Body of pancreas (tissue), 4 donors: ENCODE measurements around the gene ADGRB2. TPM values are rescaled to one million over a fixed set of nuclear protein-coding genes. Genes with fewer than 3 reads are reported as not detected.
A peak's percentile ranks its signal among the peaks of the same experiment; 100 is the strongest.

Source experiments
- ATAC-seq: fragments of 150-250 bp; one replicate; pipeline ENCODE4 v1.9.1; 2016
- DNase-seq, 4 donors: peaks; one replicate each; pipeline ENCODE4 v3.0.0-alpha.2; 2019
- H3K27ac ChIP-seq, 4 donors: fragments of 200-600 bp; sonication (generic); 1 replicate in 3 of 4; 2 replicates in 1 of 4; pipeline versions ENCODE4 v1.5.1 to v1.6.1; 2016 to 2019; ENCODE audit warnings: mild to moderate bottlenecking in 1 of 4, mixed read lengths in 1 of 4, moderate library complexity in 1 of 4
- H3K27me3 ChIP-seq, 2 donors: fragments of 200-600 bp; sonication (generic); one replicate each; pipeline ENCODE4 v1.6.0; 2016; ENCODE audit warnings: mild to moderate bottlenecking in 1 of 2
- H3K36me3 ChIP-seq, 2 donors: fragments of 200-600 bp; sonication (generic); replicated peaks in 1 of 2; 2 replicates each; pipeline ENCODE4 v1.5.1; 2016; ENCODE audit warnings: low read depth in 2 of 2; ENCODE audit not compliant: insufficient read depth in 1 of 2
- H3K4me1 ChIP-seq: fragments of 200-600 bp; sonication (generic); one replicate; pipeline ENCODE4 v1.6.0; 2016
- H3K4me3 ChIP-seq, 2 donors: fragments of 200-600 bp; sonication (generic); 1 replicate in 1 of 2; 2 replicates in 1 of 2; pipeline ENCODE4 v1.5.1; 2016 to 2019
- H3K9me3 ChIP-seq, 3 donors: fragments of 200-600 bp; sonication (generic); 1 replicate in 2 of 3; 2 replicates in 1 of 3; pipeline ENCODE4 v1.5.1; 2016
- CTCF ChIP-seq, 7 experiments: fragments of 450-650 bp in 4 of 7; fragments of 200-600 bp in 3 of 7; sonication (generic) in 3 of 7; IDR thresholded peaks; one replicate each; pipeline ENCODE4 v1.5.1; 2016 to 2019; ENCODE audit warnings: antibody characterized with exemption in 7 of 7
- POLR2A ChIP-seq, 3 donors: fragments of 450-650 bp; IDR thresholded peaks; one replicate each; pipeline ENCODE4 v1.6.1; 2016; ENCODE audit warnings: antibody characterized with exemption in 3 of 3, mild to moderate bottlenecking in 2 of 3
- WGBS, 2 donors: methylation state at CpG; one replicate each; pipeline ENCODE4 v1.1.5; 2017; 5-methylcytosine and 5-hydroxymethylcytosine counted together
- intact Hi-C: fragments of 100-400 bp; cut with DNase I; formaldehyde crosslinking; loops from one replicate; pipeline ENCODE4 v1.15.1; 2023
- total RNA-seq, 2 donors: library from RNA; depleted of rRNA; stranded (reverse); fragments of >200 nt; gene quantifications; one replicate each; pipeline ENCODE4 v1.1.0, GENCODE V29; 2016

ADGRB2 gene
- total RNA-seq, 2 donors from 2014 or later: 0.26 to 3.0 TPM

GRCh38 chr1:31771891-31772668 is 7.9 kb upstream of the ADGRB2 start:
- H3K4me3 ChIP-seq: no peak overlapping the region
- peaks cover 17% of the 10 kb centered on the region for H3K4me1 ChIP-seq
- ATAC-seq: peak; percentile 47
- 11 to 13% methylated on average over 19 to 68 of the region's 68 CpGs for WGBS, 2 donors
- peak in 2 of 4 donors; percentile 17 to 35 for DNase-seq
- H3K9me3 ChIP-seq: no peaks in the 10 kb centered on the region
- peaks cover 0 to 19% of the 10 kb centered on the region in 2 donors for H3K27me3 ChIP-seq
- no peaks in the 10 kb centered on the region for H3K36me3 ChIP-seq
- TF ChIP-seq CTCF (IDR thresholded peaks at IDR 0.05) (no peak), POLR2A (IDR thresholded peaks at IDR 0.05) (no peak)
- intact Hi-C loops: no loop called here
- H3K27ac ChIP-seq: no peak overlapping the region

- peak; percentile 7 for ATAC-seq
- no peak overlapping the region for H3K27ac ChIP-seq
Observed at GRCh38 chr1:31769720-31770390, 5.7 kb upstream of the ADGRB2 start.

GRCh38 chr1:31768939-31769704 is 5.0 kb upstream of the ADGRB2 start:
- DNase-seq (no peak), ATAC-seq (no peak)
- Histone ChIP-seq H3K27me3 (peaks cover 0 to 19% of the 10 kb centered on the region in 2 donors), H3K9me3 (no peaks in the 10 kb centered on the region), H3K27ac (no peak overlapping the region), H3K4me3 (no peak overlapping the region), H3K4me1 (peaks cover 21% of the 10 kb centered on the region), H3K36me3 (no peaks in the 10 kb centered on the region)
- no peak for TF ChIP-seq CTCF (IDR thresholded peaks at IDR 0.05)
- TF ChIP-seq POLR2A (IDR thresholded peaks at IDR 0.05): no peak
- intact Hi-C loops: no loop called here
- 45 to 50% methylated on average over 5 of the region's 5 CpGs for WGBS, 2 donors

More at GRCh38 chr1:31769720-31770390, 5.7 kb upstream of the ADGRB2 start:
- intact Hi-C loops: no loop called here
- TF ChIP-seq POLR2A (IDR thresholded peaks at IDR 0.05) (no peak), CTCF (IDR thresholded peaks at IDR 0.05) (no peak)
- no peaks in the 10 kb centered on the region for H3K9me3 ChIP-seq
- peak in 3 of 4 donors; percentile 33 to 54 (median 53) for DNase-seq
- peaks cover 0 to 19% of the 10 kb centered on the region in 2 donors for H3K27me3 ChIP-seq
- H3K36me3 ChIP-seq: no peaks in the 10 kb centered on the region
- peaks cover 17% of the 10 kb centered on the region for H3K4me1 ChIP-seq
- WGBS, 2 donors: 39 to 45% methylated on average over 2 to 10 of the region's 12 CpGs
- H3K4me3 ChIP-seq: no peak overlapping the region

GRCh38 chr1:31768407-31768907 is 4.3 kb upstream of the ADGRB2 start:
- DNase-seq: no peak
- intact Hi-C loops: no loop called here
- Histone ChIP-seq H3K4me1 (peaks cover 24% of the 10 kb centered on the region), H3K27me3 (peaks cover 0 to 19% of the 10 kb centered on the region in 2 donors), H3K27ac (no peak overlapping the region), H3K36me3 (no peaks in the 10 kb centered on the region), H3K4me3 (no peak overlapping the region), H3K9me3 (no peaks in the 10 kb centered on the region)
- TF ChIP-seq POLR2A (IDR thresholded peaks at IDR 0.05): no peak
- no peak for TF ChIP-seq CTCF (IDR thresholded peaks at IDR 0.05)
- ATAC-seq: no peak
- 25 to 31% methylated on average over 2 of the region's 2 CpGs for WGBS, 2 donors
